KOPT-K1 (cell line): Measurements from ENCODE around the gene HIPK4.
"Not testable (repeated sequence)": the region's sequence is repeated elsewhere in the genome, so short reads cannot be mapped to it uniquely, and the experiment has no call there.

Experiments
- H3K27ac ChIP-seq: fragments of 200-600 bp; sonication (generic); 2 replicates; pipeline ENCODE4 v1.5.1; 2016; ENCODE audit warnings: antibody characterized with exemption, mild to moderate bottlenecking, low read depth, low read length; ENCODE audit not compliant: poor library complexity, severe bottlenecking
- H3K36me3 ChIP-seq: fragments of 200-600 bp; sonication (generic); 2 replicates; pipeline ENCODE4 v1.5.1; 2017; ENCODE audit warnings: antibody characterized with exemption, mild to moderate bottlenecking, low read length, moderate library complexity; ENCODE audit not compliant: insufficient read depth
- H3K9me3 ChIP-seq: fragments of 200-600 bp; sonication (generic); 2 replicates; pipeline ENCODE4 v1.5.1; 2017; ENCODE audit warnings: antibody characterized with exemption, low read length, mild to moderate bottlenecking; ENCODE audit not compliant: insufficient read depth, poor library complexity, severe bottlenecking

The HIPK4 gene

DNA sequence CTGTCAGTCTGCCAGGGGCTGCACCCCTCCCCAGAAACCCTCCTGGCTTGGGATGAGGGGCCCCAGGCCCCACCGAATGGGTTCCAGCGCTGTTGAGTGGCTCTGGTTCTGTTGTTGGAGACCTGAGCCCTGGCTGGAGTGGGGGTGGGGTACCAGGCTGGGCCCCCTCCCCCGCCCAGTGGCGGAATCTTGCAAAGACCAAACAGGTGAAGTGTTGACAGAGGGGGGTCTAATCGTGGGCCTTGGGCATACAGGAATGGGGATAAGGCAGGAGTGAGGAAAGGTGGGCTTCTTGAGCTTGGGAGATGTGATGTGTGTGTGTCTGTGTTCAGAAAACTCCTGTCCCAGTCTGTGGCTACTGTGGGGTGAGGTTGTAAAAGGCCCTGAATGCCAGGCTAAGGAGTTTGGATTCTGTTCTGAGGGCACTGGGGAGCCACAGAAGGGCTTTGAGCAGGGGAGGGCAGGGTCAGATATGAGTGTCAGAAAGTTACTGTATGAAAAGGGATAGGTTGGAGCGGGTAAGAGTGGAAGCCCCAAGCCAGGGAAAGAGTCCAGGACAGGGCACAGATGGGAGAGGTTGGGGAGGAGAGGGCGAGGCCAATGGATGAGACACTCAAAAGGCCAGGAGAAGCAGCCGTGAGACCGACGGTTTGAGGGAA, at the start of gene HIPK4:
HIPK4 (minus strand) TSS at position 98 of the 659 bp plus-strand sequence. CDS start 279 bp downstream, outside the sequence.
- Histone ChIP-seq H3K36me3 (no peaks in the 10 kb centered on the region), H3K27ac (no peak within 1 kb of the TSS), H3K9me3 (no peaks in the 10 kb centered on the region)

DNA sequence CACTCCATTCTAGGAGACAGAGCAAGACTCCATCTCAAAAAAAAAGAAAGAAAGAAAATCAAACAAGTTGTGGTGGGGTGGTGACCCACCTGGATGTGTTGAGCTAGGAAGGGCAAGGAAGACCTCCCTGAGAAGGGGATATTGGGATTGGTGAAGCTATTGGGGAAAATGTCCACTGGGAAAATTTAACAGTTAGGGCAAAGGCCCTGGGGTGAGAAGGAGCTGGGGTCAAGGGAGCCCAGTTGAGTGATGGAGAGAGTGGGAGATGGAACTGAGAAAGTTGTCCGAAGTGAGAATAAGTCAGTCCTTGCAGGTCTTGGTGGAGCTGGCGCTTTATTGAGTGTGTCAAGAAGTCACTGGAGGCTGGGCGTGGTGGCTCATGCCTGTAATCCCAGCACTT, 48.3 kb upstream of the HIPK4 start:
- peaks cover 17% of the 10 kb centered on the region for H3K36me3 ChIP-seq
- H3K27ac ChIP-seq: no peak overlapping the region

GRCh38 chr19:40433391-40434216, 43.6 kb upstream of the HIPK4 start:
- Histone ChIP-seq H3K9me3 (no peaks in the 10 kb centered on the region), H3K36me3 (no peaks in the 10 kb centered on the region), H3K27ac (no peak overlapping the region)

More for the DNA sequence above, 48.3 kb upstream of the HIPK4 start:
- no peaks in the 10 kb centered on the region for H3K9me3 ChIP-seq

- H3K9me3 ChIP-seq, H3K36me3 ChIP-seq, H3K27ac ChIP-seq: not testable (repeated sequence)
These were observed 42.8 kb upstream of the HIPK4 start for GRCh38 chr19:40432760-40433159.

DNA sequence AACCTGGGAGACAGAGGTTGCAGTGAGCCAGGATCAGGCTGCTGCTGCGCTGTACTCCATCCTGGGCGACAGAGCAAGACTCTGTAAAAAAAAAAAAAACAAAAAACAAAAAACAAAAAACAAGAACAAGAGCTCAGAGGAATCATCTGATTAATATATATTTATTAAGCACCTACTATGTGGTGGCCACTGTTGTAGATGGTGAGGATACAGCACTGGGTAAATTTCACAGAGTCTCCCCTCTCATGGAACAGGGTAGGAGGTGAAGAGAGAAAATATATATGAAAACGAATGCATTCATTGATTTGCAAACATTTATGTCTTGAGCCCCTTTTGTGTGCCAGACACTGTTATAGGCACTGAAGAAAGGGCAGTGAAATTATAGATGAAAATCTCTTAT, 41.7 kb upstream of the HIPK4 start:
- no peaks in the 10 kb centered on the region for H3K9me3 ChIP-seq
- H3K27ac ChIP-seq: no peak overlapping the region
- no peaks in the 10 kb centered on the region for H3K36me3 ChIP-seq

DNA sequence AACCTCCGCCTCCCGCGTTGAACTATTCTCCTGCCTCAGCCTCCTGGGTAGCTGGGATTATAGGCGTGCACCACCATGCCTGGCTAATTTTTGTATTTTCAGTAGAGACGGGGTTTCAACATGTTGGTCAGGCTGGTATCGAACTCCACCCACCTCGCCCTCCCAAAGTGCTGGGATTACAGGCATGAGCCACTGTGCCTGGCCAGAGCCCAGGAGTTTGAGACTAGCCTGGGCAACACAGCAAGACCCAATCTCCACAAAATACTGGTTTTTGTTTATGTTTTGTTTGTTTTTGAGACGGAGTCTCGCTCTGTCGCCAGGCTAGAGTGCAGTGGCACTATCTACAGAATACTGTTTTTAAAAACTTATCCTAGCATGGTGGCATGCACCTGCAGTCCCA, 40.3 kb upstream of the HIPK4 start:
- H3K9me3 ChIP-seq, H3K36me3 ChIP-seq, H3K27ac ChIP-seq: not testable (repeated sequence)

DNA sequence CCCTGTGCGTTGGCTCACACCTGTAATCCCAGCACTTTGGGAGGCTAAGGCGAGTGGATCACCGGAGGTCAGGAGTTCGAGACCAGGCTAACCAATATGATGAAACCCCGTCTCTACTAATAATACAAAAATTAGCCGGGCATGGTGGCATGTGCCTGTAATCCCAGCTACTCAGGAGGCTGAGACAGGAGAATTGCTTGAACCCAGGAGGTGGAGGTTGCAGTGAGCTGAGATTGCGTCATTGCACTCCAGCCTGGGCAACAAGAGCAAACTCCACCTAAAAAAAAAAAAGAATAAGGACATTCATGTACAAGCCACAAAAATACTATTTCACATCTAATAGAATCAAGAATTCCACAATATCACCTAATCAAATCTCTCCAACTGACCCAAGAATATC, 38.2 kb upstream of the HIPK4 start:
- H3K9me3 ChIP-seq, H3K27ac ChIP-seq, H3K36me3 ChIP-seq: not testable (repeated sequence)

- H3K27ac ChIP-seq: peak within 1 kb of the TSS; percentile 79
- H3K9me3 ChIP-seq: no peaks in the 10 kb centered on the region
- H3K36me3 ChIP-seq: no peaks in the 10 kb centered on the region
These were observed 35.7 kb upstream of the HIPK4 start, which contains the start of gene SERTAD1 for GRCh38 chr19:40425450-40426287. TSS of gene SERTAD1 (minus strand) at chr19:40425992. CDS start at chr19:40423546, 2,446 bp downstream.

DNA sequence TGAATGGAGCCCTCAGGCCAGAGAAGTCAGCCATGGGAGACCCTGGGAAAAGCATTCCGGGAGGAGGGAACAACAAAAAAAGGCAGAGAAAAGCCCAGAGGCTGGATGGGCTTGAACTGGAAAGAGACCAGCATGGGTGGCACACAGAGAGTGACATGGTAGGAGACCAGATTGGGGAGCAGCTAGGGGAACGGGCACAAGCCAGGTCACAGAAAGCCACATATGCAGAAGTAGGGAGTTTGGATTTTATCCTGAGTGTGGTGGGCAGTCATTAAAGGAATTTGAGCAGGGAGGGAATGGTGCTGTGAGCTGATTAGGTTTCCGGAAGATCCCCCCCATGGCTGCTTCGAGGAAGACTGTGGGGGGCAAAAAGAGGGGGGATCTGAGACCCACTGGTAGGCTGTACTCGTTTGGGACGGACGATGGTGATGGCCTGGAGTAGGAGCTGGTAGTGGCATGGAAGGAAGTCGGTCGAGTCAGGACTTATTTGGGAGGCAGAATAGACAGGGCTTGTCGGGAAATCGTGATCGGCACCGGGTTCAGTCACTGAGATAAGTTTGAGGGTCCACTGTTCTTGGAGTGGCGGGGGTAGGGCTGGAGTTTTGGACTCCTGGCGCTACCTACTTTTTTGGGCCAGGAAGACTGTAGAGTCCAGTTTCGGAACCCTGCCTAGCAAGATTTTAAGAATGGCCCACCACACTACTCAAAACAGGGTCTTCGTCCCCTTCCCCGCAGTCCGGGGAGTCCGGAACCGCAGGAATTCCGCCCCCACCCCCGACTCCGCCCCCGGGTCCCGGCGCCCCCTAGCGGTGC, 34.9 kb upstream of the HIPK4 start:
- Histone ChIP-seq H3K9me3 (no peaks in the 10 kb centered on the region), H3K27ac (peak overlapping the region; percentile 79), H3K36me3 (no peaks in the 10 kb centered on the region)

DNA sequence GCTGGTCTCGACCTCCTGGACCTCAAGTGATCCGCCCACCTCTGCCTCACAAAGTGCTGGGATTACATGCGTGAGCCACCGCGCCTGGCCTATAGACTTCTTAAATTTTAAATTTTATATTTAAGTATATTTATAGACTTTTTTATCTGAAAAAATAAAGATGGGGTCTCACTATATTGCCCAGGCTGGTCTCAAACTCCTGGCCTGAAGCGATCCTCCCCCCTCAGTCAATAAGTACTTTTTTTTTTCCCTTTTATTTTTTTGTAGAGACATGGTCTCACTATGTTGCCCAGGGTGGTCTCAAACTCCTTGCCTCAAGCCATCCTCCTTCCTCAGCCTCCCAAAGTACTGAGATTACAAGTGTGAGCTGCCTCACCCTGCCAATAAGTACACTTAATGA, 34.0 kb upstream of the HIPK4 start:
- no peak overlapping the region for H3K27ac ChIP-seq
- no peaks in the 10 kb centered on the region for H3K9me3 ChIP-seq
- no peaks in the 10 kb centered on the region for H3K36me3 ChIP-seq

DNA sequence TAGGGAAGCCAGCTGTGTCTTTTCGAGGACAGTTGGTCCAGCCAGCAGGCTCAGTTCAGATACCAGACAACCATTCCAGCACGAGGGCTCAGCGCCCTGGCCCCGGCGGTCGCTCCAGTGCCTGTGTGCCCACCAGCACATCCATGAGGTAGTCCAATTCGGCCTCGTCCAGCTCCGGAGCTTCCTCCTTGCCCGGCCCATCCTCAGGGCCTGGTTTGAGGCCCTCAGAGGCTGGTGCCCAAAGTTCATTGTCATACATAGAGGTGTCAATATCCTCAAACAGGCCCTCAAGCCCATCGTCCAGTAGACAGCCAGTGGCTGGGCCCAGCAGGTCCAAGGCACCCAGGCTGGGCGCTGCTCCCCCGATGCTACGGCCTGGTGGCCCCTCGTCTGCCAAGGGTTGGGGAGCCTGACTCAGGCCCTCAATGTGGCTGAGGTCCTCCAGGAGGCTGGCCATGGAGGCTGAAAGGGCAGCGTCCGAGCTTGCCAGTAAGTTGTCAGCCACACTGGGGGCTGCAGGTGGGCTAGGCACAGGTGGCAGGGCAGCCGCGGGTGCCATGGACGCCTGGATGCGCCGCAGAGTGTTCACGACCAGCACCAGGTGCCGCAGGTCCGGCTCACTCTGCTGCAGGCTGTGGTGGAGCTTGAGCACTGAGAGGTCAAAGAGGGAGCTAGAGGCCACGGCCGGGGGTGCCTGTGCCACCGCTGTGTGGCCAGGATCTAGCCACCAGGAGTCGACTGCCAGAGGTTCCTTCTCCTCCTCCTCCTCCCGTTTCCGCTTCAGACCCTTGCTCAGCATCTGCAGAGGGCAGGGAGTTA, 33.0 kb upstream of the HIPK4 start:
- Histone ChIP-seq H3K36me3 (no peaks in the 10 kb centered on the region), H3K27ac (no peak overlapping the region), H3K9me3 (no peaks in the 10 kb centered on the region)

DNA sequence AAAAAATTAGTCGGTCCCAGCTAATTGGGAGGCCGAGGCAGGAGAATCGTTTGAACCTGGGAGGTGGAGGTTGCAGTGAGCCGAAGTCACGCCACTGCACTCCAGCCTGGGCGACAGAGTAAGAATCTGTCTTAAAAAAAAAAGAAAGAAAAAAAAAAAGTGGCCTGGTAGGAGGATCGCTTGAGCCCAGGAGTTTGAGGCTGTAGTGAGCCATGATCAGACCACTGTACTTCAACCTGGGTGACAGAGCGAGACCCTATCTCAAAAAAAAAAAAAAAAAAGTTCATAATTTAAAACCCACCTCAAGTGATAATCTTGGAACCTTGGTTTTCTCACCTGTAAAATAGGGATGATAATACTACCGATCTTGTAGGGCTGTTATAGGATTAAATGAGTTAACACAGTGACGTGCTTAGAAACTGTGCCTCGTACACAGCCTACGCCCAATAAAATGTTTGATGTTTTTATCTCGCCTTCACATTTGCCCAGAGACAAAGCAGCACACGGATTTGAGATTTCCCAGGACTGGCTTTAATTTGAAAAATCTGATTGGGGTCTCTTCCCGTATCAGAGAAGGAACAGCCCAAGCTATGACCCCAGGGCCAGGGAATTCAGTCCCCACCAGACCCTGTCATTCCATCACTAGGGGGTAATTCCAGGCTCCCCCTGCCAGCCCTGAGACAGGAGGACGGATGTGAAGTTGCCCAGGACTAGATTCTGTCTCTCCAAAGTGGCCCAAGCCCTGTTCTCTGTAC, 32.2 kb upstream of the HIPK4 start:
- Histone ChIP-seq H3K36me3 (no peaks in the 10 kb centered on the region), H3K9me3 (no peaks in the 10 kb centered on the region), H3K27ac (no peak overlapping the region)
